Esophagus mucosa (tissue), 1 donor: Measurements from ENCODE around the gene ABLIM2. TPM values are rescaled to one million over a fixed set of nuclear protein-coding genes. Genes with fewer than 3 reads are reported as not detected.

ENCODE experiments used
- ATAC-seq: fragments of 200-7000 bp; cut with Tn5 transposase; one replicate; pipeline ENCODE4 v1.9.1; 2020
- total RNA-seq: library from RNA; stranded (reverse); gene quantifications from one replicate; pipeline ENCODE4 v1.2.4, GENCODE V29; 2023
- donor health status: DM: yes; HTN: yes; CAD: no.

ABLIM2 gene
- total RNA-seq = 20.1 TPM

DNA sequence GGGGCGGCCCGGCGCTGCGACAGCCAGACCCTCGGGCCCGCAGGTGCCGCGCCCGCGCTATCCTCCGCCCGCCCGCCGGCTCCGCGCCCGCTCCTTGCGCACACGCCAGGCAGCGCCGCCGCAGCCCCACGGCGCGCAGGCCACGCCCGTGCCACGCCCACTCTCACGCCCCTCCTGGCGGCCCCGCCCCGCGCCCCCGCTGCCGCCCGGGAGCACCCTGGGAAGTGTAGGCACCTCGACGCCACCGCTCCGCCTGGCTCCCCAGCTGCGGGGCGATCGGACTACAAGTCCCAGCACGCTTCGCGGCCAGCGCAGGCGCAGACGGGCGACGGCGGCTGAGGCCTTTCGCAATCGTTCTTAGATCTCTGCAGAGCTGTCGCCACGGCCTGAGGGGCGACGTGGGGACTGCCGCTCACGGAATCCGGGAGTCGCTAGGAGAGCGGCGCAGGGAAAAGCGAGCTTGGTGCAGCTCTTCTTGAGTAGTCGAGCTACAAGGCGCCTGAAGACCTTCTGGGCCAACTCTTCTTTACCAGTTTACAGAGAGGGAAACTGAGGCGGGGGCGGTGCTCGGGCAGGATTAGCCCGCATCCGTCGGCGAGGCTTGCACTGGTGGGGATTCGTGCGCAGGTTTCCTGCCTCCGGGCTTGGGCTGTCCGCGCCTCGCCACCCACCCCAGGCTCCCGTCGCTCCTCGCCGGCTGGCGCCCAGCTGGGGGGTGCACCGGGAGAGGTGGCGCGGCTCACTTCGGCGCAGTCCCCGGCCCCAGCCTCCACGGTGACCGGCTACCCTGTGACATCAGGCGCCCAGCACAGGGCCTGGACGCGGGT lies at the start of gene ABLIM2:
TSS of gene ABLIM2 (minus strand) at position 104 of the 827 bp plus-strand sequence. CDS start 124 bp downstream, outside the sequence.
- ATAC-seq = peak; percentile 95

DNA sequence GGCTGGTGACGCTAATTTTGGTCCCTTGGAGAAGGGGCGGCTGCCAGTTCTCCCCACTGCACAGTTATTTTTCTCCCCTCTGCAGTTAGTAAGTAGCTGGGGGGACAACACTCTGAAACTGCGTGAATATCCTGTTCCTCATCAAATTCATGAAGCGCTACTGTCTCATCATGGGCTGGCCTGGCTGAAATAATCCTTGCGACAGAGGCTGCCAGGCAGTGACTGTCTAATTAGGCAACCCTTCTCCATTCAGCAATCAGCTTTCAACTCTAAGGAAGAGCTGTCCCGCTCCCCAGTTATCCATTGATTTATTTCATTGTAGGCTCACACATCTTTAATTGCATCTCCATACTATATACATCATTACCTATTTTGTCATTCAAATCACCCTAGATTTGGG lies 48.7 kb upstream of the ABLIM2 start:
- no peak for ATAC-seq

DNA sequence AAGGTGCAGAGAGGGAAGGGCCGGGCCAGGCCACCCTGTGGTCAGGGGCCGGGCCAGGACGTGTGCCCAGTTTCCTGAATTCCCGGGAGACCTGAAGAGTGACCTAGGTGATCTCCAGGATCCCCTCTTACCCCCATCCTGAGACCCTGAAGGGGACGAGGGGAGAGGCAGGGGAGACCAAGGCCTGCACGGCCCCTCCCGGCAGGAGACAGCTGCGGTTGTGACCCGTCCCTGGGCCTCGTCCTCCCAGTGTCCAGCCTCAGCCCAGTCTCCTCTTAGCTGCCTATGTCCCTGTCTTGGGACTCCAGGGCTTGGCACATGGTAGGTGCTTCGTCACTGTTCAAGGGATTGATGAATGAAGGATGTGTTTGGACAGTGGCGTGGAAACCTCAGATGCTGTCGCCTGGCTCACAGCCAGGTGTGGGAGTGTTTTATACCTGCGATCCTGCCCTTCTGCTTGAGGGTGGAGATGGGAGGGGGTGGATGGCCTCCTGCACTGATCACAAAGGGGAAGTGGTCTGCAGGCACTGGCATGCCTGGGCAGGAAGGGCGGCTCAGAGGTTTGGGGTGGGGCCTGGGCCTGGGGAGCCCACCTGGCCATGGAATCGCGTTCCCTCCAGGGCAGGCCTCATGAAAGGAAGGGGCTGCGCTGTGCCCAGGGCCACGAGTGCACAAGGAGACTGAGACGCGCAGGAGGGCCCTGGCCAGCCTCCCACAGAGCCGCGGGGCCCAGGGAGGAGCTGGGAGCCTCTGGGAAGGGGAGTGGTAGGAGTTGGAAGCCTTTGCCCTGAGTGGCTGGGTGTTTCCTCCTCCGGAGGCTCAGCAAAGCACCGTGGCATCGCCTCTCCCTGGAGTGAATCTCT lies 47.4 kb upstream of the ABLIM2 start:
- ATAC-seq = peak; percentile 81

DNA sequence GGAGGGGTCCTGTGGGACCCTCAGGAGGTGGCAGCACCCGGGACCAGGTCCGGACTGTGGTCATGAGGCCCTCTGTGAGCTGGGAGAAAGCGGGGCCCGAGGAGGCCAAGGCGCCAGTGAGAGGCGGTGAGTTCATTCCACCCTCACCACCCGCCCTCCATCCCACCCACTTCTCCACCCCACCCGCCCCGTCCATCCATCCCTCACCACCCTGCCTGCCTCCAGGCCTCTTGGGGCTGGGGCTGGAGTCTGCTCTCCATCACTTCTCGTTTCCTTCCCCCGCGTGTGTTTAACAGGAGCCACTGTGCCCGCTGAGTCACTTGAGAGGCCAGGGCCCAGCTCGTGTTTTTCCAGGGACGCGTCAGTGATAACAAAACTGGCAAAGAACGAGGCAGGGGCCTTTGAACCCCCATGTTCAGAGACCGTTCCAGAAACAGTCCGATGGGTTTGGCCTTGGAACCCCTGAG lies 46.7 kb upstream of the ABLIM2 start:
- no peak for ATAC-seq

DNA sequence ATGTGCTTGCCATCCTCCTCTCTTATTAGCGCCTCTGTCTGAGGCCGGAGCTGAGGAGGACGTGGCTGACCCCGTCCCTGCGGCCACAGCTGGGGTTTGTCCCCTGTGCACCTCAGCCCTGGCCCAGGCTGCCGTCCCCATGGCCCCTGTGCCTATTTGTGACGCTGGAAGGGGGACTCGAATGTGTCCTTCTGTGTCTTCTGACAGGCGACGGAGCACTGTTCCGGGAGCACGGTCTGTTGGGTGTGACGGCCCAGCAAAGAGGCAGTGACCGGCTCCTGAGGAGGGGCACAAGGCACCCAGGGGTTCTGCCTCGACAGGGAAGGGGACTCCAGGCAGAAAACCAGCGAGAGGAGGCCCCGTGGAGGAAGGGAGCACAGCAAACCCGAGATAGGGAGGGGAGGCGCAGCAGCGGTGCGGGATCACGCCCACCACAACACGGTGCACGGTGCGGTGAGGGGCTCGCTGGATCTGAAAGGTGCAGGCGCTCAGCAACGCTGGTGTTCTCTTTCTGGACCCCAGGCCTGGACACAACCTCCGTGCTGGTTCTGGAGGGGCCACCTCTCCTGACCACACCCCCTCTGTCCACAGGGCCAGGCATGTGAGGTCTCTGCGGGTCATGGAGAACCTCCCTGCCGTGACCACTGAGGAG lies 46.1 kb upstream of the ABLIM2 start:
- no peak for ATAC-seq

DNA sequence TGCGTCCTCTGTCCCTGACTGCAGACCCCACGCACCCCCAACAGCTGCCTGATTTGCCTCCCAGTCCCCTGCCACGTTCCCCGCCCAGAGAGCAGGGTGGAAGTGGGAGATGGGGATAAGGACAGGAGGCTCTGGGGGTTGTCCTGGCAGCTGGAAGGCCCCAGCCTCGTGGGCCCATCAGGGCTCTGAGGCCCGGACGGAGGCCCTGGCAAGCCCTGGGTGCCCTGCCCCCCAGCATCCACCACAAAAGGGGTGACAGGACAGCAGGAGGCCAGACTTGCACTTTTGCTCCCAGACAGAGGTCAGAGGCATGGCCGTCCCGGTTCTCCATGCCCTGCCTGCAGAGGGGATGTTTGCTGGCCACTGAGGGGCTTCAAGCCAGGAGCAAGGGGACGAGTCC lies 45.2 kb upstream of the ABLIM2 start:
- ATAC-seq = no peak

DNA sequence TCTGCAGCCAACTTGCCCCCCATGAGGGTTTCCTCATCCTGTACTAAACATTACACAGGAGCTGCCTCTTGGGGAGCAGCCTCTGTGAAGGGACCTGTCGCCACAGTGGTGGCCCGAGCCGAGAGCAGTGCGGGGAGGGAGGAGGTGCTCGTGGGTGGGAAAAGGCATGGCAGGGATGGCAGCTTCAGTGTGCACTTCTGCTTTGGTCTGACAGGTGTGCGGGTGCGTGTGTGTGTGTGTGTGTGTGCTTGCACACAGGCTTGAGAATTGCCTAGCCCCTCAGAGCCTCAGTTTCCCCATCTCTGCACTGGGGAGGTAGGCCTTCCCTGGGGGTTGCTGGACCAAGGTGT lies 44.4 kb upstream of the ABLIM2 start:
- no peak for ATAC-seq

DNA sequence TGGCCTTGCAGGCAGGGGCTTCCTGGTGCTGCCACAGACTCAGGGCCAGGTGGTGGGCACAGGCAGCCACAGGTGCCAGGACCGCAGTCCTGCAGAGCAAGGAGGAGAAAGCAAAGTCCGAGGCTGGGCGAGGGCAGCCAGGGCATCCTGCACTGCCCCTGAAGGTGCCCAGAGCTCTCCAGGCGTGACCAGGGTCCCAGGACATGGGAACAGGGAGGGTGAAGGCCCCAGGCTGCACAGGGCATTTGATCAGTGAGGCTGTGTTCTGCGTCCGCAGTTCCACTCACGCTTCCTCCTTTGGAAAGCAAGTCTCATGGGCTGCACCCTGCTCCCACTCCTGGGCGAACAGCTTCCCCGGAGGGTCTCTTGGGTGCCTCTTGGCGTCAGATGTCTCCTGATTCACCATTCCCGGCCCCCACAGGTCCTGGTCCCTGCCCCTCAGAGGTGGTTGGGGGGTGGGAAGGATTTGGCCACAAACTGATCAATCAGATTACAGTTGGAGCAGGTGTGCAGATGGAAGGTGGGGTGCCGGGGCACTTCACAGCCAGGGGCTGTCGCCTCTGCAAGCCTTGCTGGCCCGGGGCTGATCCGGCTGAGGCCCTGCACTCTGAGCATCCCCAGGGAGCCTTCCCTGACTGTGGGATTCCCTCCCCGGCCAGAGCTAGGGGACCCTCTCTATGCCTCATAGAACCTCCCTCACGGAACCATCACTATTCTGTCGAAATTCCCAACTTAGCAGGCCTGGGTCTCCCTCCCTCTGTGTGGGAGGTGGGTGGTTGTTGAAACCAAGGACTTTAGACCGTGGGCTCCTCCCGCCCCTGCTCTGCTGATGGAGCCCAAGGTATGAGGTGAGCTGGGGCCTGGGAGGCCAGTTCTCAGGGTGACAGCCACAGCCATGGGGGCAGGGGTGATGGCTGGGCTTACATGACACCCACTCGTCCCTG lies 43.8 kb upstream of the ABLIM2 start:
- no peak for ATAC-seq

DNA sequence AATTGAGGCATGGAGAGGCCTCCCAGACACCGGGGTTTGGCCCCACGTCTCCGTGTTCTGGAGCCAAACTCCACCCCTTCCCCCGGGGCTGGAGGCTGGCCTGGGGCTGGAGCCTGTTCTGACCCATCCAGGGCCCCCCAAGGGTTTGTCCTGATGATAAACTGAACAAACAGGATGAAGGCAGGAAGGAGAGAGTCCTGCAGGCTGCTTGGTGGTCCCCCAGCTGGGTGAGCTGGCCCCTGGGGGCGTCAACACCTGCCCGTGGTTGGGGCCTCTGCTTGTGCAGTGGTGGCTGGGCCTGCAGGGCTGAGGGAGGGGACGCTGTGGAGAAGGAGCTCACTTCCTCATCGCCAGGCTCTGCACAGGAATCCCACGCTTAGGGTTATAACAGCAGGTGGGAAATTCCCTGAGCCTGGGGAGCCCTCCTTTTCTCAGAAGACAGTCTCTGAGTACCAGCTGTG lies 42.7 kb upstream of the ABLIM2 start:
- ATAC-seq = no peak

DNA sequence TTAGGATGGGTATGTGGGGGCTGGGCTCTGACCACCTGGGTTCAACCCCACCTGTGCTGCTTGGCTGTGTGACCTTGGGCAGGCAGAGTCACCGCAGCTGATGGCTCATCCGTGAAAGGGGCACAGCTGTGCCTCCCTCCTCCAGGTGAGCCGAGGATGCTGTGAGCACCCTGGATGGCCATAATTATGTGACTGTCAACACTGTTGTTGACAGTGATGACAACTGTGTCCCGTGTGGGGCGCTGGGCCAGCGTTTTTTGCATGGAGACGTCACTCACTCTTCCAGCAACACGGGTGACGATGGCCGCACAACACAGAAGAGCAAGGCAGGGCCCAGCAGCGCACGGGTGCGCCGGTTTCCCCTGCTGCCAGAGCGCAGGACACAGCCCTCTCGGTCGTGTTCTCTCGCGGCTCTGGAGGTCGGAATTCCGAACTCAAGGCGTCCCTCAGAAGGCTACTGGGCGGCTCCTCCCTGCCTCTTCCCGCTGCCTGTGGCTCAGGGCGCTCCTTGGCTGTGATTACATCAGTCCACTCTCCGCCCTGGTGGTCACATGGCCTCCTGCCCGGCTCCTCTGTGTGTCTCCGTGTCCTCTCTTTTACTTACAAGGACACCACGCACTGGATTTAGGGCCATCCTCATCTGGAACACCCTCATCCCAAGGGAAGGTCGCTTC lies 41.8 kb upstream of the ABLIM2 start:
- ATAC-seq = peak; percentile 24

DNA sequence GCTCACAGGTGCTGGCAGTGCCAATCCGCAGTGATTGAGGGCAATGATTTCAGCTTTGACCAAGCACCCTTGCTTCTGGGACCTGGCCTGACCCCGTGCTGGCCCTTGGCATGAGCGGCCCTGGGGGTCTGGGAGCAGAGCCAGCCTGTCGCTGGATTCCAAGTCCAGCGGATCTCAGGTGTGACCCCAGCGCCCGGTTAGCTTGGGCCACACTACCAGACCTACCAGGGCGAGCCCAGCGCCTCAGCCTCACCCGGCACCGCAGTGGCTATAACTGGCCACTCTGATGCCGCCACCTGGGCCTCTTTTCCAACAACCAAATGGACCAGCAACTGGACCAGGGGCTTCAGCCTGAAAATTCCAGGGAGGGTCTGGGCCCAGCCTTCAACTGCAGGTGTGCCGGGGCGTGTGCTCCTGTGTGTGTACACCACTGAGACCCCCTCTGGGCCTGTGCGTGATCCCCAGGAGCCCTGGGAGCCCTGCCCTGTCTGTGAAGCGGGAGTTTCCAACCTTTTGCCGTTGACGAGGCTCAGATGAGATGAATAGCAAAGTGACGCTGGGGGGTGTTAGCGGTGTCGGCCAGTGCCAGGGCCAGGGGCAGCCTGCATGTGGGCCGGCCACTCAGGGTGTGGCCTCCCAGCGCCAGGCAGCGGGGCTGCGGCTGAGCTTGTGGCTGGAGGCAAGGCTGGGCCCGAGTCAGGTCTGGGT lies 41.1 kb upstream of the ABLIM2 start:
- ATAC-seq = peak; percentile 13

DNA sequence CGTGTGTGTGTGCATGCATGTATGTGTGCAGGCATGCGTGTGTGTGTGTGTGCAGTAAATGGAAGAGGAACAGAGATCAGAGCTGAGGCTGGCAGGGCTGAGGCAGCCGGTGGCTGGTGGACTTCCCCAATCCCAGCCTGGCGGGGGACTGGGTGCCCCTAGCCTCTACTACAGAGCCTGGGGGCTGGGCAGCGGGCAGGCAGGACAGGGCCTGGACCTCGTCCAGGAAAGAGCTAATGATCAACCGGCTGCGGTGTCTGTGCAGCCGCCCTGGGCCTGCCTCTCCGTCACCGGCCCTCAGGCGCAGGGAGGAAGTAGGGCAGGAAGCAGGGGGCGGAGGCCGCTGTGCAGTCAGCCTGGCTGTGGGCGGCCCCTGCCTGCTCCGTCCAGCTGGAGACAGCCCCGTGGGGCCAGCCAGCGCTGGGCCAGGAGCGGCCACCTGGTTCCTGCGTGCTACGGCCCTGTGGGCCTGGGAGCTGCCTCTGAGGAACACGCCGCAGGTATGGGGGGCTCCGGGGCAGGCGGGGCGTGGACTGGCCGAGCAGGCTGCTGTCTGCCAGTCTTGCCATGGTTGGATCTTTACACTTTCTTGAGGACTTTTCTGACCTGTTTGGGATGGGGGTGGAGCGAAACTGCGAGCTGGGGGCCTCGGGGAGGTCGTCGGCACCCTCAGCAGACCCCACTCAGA lies 40.4 kb upstream of the ABLIM2 start, which contains the start of gene SH3TC1:
TSS of gene SH3TC1 (plus strand) at position 385 of the 688 bp plus-strand sequence. CDS start 5,905 bp downstream, outside the sequence.
- peak; percentile 82 for ATAC-seq

DNA sequence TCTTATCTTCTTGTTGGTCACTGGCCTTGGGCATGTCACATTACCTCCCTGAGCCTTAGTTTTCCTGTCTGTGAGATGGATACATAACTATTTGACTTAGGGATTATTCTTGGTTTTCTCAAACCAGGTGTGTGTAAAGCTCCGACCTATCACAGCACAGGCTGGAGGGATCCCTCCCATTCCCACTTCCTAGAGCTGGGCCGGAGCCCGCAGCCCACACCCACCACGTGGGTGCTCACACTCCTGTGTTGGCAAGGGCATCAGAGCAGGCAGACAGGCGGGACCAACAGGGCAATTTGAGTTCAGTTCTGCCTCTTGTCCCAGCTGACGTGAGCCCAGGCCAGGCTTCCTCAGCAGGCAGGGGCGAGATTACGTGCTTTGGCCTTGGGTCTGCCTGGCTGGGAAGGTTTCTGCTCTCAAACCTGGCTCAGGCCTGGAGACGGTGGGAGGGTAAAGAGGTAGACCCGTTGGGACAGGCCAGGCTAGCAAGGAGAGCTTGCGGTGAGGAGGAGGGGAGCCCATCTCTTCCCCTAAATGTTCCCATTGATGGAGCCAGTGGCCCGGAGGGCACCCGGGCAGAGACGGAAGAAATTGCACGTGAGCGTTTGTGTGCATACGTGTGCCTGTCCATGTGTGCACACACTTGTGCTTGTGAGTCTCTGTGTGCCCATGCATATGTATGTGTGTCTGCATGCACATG lies 39.7 kb upstream of the ABLIM2 start:
- peak; percentile 74 for ATAC-seq

DNA sequence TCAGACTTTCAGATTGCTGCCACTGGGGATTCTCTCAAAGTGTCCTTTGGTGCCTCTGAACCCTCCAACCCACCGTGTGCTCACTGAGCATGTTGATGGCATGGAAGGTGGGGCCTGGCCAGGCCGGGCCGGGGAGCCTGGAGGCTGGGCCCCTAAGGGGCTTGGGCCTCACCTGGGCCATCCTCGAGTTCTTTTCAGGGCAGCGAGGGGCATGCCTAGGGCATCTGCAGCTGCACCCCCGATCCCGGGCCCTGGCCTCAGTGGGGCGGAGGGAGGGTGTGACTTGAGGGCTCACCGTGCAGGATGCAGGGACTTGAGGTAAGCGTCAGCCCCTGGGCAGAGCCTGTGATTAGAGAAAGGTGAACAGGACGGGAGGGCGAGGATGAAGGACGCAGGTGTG lies 38.9 kb upstream of the ABLIM2 start:
- no peak for ATAC-seq

DNA sequence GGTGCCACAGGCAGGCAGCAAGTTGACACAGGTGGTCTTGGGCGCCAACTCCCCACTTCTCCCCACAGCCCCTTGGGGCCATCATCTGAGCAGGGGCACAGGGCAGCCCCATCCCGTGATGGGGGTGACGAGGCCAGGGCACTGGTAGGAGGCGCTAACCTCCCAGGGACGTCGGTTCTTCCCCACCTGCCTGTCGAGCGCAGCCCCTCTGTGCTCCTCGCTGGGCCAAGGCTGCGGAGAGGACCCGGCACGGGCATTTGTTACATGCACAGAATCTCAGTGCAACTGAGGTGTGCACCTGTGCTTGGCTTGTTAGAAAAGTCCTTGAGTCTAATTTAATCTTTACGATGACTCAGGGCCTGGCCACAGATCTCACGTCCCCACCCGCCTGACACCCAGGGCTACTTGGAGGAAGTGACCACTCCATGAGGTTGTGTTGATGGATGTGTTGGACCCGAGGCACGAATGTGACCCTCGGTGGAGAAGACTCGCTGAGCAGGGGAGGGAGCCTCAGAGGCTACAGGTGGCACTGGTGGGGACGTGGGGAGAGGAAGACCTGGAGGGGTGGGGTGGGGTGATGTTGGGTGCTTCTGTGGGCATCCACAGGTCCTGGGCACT lies 37.3 kb upstream of the ABLIM2 start:
- no peak for ATAC-seq

DNA sequence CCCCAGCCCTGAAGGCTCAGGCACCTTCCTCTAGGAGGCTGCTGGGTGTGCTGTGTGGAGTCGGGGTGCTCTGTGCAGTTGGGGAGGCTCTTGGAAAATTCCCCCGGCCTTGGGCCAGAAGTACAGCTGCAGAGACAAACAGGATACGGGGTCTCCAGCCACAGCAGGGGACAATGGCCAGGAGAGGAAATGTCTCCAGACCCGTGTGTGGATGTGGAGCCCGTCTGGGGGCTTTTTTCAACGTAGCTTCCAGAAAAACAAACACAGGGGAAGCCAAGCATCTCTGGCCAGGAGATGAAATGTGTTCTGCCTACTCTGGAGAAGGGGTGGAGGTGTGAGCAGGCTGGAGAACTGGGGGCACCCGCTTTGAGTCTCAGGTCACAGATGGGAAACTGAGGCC lies 36.8 kb upstream of the ABLIM2 start:
- ATAC-seq = no peak

DNA sequence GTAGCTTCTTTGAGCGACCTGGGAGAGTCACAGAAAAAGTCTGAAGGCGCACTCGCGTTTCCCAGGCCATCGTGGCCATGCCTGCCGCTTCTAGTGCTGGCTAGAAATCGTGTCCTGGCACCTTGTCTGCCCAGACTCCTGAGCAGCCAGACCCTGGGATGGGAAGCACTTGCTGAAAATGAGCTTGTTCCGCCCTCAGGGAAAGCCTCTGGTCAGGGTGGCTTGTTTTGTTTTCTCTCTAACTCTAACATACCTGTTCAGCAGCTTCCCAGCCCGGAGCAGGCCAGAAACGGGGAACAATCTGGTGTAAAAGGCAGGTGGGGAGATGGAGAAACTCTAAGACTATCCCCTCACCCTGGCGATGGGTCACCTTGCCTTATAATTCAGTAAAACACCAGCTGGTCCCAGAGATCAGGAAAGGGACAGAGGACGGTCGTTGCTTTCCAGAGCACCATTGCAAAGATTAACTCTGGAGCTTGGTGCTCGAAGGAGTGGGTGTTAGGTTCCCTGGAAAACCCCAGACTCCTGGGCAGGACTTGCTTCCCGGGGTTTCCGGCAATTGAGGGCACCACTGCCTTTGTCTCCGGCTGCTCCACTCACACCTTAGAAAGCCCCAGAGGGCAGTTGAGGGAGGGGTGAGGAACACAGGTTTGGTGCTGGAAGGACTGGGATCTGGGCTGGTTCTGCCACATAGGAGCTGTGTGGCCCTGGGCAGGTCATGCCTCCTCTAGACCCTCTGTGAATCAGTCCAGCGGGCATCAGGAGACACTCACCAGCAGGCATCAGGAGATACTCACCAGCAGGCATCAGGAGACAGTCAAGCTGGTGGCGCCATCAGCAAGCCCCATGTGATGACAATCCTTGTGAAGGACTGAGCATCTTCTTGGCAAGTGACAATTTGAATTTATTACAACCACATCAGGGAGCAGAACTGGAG lies 36.0 kb upstream of the ABLIM2 start:
- no peak for ATAC-seq
